RWPE2 (cell line): ENCODE measurements around the gene WRAP73.

Experiments
- ATAC-seq: fragments of 200-7000 bp; cut with Tn5 transposase; 3 replicates; pipeline ENCODE4 v1.9.1; 2021; ENCODE audit warnings: low read depth
- DNase-seq: peaks from one replicate; pipeline ENCODE4 v3.0.0-alpha.2; 2020; ENCODE audit warnings: low spot score
- H3K27ac ChIP-seq: fragments of 450-650 bp; 2 replicates; pipeline ENCODE4 v1.5.1; 2017; ENCODE audit warnings: mild to moderate bottlenecking; ENCODE audit not compliant: poor library complexity, severe bottlenecking
- H3K27me3 ChIP-seq: fragments of 250-450 bp; sonication (Bioruptor Pico); 2 replicates; pipeline ENCODE4 v1.5.1; 2021; ENCODE audit warnings: mild to moderate bottlenecking, moderate library complexity; ENCODE audit not compliant: insufficient read depth, poor library complexity, severe bottlenecking
- H3K36me3 ChIP-seq: fragments of 250-450 bp; sonication (Bioruptor Pico); 2 replicates; pipeline ENCODE4 v1.5.1; 2020; ENCODE audit warnings: low read depth, mild to moderate bottlenecking, moderate library complexity
- H3K4me1 ChIP-seq: fragments of 250-450 bp; sonication (Bioruptor Pico); 2 replicates; pipeline ENCODE4 v1.5.1; 2021; ENCODE audit warnings: mild to moderate bottlenecking, moderate library complexity; ENCODE audit not compliant: insufficient read depth, poor library complexity, severe bottlenecking
- H3K4me3 ChIP-seq: fragments of 250-450 bp; sonication (Bioruptor Pico); 2 replicates; pipeline ENCODE4 v1.5.1; 2021; ENCODE audit warnings: mild to moderate bottlenecking, moderate library complexity; ENCODE audit not compliant: severe bottlenecking
- H3K9me3 ChIP-seq: fragments of 250-450 bp; sonication (Bioruptor Pico); 2 replicates; pipeline ENCODE4 v1.5.1; 2021; ENCODE audit warnings: mild to moderate bottlenecking, moderate library complexity; ENCODE audit not compliant: severe bottlenecking
- TF ChIP-seq, protein P1 (sequence below): fragments of 450-650 bp; IDR thresholded peaks from one replicate; pipeline ENCODE4 v1.5.1; 2017; ENCODE audit warnings: mild to moderate bottlenecking, moderate library complexity; ENCODE audit not compliant: poor library complexity, severe bottlenecking

Gene WRAP73

DNA sequence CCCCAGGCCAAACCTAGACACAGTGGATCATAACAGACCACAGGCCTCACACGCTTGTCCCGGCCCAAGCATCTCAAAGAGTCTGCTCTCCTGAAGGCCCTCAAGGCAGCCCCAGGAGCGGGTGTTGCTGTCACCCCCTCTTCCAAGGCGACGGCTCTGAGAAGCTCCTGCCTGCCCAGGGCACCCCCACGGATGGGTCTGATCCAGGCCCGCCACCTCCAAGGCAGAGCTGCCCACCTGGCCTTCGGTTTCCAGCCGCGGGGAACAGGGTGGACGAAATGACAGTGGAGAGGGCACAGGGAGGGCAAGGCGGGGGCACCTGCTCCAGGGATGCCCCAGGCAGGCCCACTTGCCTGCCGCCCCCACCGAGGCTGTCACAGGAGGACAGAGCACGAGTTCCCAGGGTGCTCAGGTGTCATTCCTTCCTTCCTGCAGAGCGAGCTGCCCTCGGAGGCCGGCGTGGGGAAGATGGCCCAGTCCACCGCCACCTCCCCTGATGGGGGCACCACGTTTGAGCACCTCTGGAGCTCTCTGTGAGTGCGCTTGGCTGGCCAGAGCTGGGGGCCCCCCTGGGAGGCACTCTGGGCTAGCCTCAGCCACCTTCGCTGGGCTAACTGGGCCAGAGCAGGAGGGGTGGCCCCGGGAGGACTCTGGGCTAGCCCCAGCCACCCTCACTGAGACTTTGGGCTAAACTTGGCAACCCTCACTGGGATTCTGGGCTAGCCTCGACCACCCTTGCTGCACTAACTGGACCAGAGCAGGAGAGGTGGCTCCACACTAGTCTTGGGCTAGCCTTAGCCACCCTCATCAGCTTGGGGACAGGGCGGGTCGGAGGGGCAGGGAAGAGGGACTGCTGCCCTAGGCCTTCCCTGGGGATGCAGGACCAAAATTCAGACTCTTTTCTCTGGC is 32.2 kb upstream of the WRAP73 start:
- Histone ChIP-seq H3K27me3 (no peaks in the 10 kb centered on the region), H3K4me3 (no peak overlapping the region), H3K4me1 (peaks cover 17% of the 10 kb centered on the region), H3K36me3 (no peaks in the 10 kb centered on the region), H3K27ac (no peak overlapping the region), H3K9me3 (no peaks in the 10 kb centered on the region)
- DNase-seq = no peak
- ATAC-seq = no peak
- TF ChIP-seq, protein P1, sequence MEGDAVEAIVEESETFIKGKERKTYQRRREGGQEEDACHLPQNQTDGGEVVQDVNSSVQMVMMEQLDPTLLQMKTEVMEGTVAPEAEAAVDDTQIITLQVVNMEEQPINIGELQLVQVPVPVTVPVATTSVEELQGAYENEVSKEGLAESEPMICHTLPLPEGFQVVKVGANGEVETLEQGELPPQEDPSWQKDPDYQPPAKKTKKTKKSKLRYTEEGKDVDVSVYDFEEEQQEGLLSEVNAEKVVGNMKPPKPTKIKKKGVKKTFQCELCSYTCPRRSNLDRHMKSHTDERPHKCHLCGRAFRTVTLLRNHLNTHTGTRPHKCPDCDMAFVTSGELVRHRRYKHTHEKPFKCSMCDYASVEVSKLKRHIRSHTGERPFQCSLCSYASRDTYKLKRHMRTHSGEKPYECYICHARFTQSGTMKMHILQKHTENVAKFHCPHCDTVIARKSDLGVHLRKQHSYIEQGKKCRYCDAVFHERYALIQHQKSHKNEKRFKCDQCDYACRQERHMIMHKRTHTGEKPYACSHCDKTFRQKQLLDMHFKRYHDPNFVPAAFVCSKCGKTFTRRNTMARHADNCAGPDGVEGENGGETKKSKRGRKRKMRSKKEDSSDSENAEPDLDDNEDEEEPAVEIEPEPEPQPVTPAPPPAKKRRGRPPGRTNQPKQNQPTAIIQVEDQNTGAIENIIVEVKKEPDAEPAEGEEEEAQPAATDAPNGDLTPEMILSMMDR = no peak

DNA sequence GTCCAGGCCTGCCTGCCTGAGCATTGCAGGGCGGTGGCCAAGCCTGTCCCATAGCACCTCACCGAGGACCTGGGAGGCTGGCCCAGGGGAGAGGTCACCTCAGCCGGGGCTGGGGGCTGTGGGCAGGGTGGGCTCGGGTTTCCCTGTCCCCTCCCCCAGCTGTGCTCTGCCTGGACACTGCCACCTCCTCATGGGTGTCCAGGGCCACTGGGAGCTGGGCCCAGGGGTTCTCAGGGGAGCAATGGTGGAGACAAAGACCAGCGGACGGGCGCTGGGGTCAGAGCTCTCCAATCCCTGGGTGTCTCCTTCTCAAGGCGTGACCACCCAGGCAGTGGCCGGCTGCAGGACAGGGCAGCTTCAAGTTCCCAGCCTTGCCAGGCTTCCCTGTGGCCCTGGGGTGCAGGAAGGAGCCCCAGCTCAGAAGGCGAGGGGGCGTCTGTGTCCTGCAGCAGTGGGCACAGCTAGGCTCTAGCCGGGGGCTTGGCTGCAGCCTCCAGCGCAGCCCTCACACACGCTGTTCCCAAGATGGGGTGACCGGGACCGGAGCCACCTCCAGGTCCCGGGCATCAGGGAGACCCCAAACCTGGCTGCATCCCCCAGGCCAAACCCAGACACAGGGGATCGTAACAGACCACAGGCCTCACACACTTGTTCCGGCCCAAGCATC is 31.5 kb upstream of the WRAP73 start:
- DNase-seq = no peak
- Histone ChIP-seq H3K36me3 (no peaks in the 10 kb centered on the region), H3K27me3 (no peaks in the 10 kb centered on the region), H3K9me3 (no peaks in the 10 kb centered on the region), H3K4me3 (no peak overlapping the region), H3K4me1 (peaks cover 17% of the 10 kb centered on the region), H3K27ac (no peak overlapping the region)
- no peak; the same call in 2 of the 3 replicates for ATAC-seq
- TF ChIP-seq, protein P1 = no peak

DNA sequence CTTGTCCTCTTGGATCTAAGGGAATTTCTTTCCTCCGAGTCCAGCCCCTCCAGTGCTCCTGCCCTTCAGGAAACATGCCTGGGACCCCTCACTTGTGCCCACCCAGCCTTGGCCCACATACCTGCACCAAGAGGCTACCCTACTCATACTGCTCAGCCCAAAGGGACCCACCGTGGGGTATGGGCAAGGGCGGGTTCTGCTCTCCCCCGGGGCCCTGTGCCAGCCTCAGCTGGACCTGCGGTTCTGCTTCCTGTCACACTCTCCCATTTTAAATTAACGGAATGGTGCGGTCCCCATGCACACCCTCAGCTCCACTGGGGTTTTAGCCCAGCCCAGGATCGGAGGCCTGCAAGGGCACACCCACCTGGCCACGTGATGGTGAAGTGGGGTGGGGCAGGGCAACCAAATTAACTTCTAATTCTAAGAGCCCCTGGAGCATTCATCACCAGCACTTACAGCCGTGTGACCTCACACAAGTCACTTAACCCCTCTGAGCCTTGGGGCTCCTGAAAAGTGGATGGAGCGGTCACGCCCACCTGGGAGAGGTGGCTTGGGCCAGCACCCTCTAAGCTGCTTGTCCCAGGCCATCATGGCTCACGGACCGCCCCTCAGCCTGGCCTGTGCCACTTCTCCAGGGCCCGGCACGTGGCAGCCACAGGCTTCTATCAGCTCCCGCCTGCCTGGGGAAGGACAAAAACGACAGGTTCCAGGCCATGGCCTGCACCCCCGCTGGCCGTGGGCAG is 30.8 kb upstream of the WRAP73 start:
- TF ChIP-seq, protein P1 = no peak
- ATAC-seq = no peak
- H3K27me3 ChIP-seq = no peaks in the 10 kb centered on the region
- DNase-seq = no peak
- peaks cover 17% of the 10 kb centered on the region for H3K4me1 ChIP-seq
- H3K9me3 ChIP-seq = no peaks in the 10 kb centered on the region
- H3K4me3 ChIP-seq = no peak overlapping the region
- no peaks in the 10 kb centered on the region for H3K36me3 ChIP-seq
- no peak overlapping the region for H3K27ac ChIP-seq

DNA sequence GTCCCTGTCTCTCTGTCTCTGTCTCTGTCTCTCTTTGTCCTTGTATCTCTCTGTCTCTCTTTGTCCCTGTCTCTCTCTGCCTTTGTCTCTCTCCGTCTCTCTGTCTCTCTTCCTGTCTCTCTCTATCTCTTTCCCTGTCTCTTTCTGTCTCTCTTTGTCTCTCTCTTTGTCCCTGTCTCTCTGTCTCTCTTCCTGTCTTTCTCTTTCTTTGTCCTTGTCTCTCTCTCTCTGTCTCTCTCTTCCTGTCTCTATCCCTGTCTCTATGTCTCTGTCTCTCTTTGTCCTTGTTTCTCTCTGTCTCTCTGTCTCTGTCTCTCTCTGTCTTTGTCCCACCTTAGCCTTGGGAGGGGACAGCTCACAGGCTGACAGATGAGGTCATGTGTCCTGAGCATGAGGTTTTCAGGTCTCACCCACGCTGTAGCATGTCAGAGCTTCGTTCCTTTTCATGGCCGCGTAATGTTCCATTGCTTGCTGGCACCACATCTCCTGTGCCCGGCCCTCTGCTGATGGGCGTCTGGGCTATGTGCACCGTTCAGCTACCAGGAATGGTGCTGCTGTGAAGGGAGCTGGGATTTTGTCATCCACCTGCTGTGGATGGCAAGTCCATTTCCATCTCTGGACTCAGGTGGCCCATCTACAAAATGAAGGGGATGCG is 30.0 kb upstream of the WRAP73 start:
- no peak overlapping the region for H3K4me3 ChIP-seq
- peaks cover 14% of the 10 kb centered on the region for H3K4me1 ChIP-seq
- TF ChIP-seq, protein P1 = no peak
- no peaks in the 10 kb centered on the region for H3K9me3 ChIP-seq
- ATAC-seq (no peak), DNase-seq (no peak)
- no peaks in the 10 kb centered on the region for H3K27me3 ChIP-seq
- no peak overlapping the region for H3K27ac ChIP-seq
- H3K36me3 ChIP-seq = no peaks in the 10 kb centered on the region
